Gastrocnemius medialis (tissue), 4 donors: ENCODE data around the gene TRMT44. TPM values are rescaled to one million over a fixed set of nuclear protein-coding genes. Genes with fewer than 3 reads are reported as not detected.

ENCODE experiments used
- ATAC-seq, 2 donors: fragments of 150-250 bp; one replicate each; pipeline ENCODE4 v1.9.1; 2016
- DNase-seq, 2 donors: peaks; one replicate each; pipeline ENCODE4 v3.0.0-alpha.2; 2019
- H3K27ac ChIP-seq, 4 donors: fragments of 200-600 bp; sonication (generic); 1 replicate in 1 of 4; 2 replicates in 3 of 4; pipeline ENCODE4 v1.5.1; 2016 to 2018; ENCODE audit warnings: mild to moderate bottlenecking in 2 of 4, moderate library complexity in 1 of 4
- H3K27me3 ChIP-seq, 3 donors: fragments of 200-600 bp; sonication (generic) in 2 of 3; 1 replicate in 1 of 3; 2 replicates in 2 of 3; pipeline versions ENCODE4 v1.5.1 to v1.6.0; 2016 to 2019; ENCODE audit warnings: mild to moderate bottlenecking in 1 of 3, moderate library complexity in 1 of 3
- H3K36me3 ChIP-seq, 2 donors: fragments of 200-600 bp; sonication (generic) in 1 of 2; one replicate each; pipeline ENCODE4 v1.5.1; 2017 to 2018
- H3K4me1 ChIP-seq, 2 donors: fragments of 200-600 bp; sonication (generic) in 1 of 2; one replicate each; pipeline ENCODE4 v1.5.1; 2016 to 2017; ENCODE audit warnings: mild to moderate bottlenecking in 2 of 2
- H3K4me3 ChIP-seq, 4 donors: fragments of 200-600 bp; sonication (generic) in 3 of 4; 1 replicate in 1 of 4; 2 replicates in 3 of 4; pipeline ENCODE4 v1.5.1; 2016 to 2019; ENCODE audit warnings: mild to moderate bottlenecking in 2 of 4
- H3K9me3 ChIP-seq, 3 donors: fragments of 200-600 bp; sonication (generic) in 2 of 3; 1 replicate in 1 of 3; 2 replicates in 2 of 3; pipeline ENCODE4 v1.5.1; 2016 to 2019
- POLR2A ChIP-seq, 2 donors: fragments of 450-650 bp; IDR thresholded peaks; one replicate each; pipeline ENCODE4 v1.6.1; 2017; ENCODE audit warnings: antibody characterized with exemption in 2 of 2, mild to moderate bottlenecking in 2 of 2, moderate library complexity in 2 of 2
- in situ Hi-C, 4 donors: fragments of 200-750 bp; cut with MboI; loops; one replicate each; pipeline versions ENCODE4 v1.15.0 to v1.8.0; 2017; ENCODE audit warnings: low sequenced_read_pairs in 4 of 4
- intact Hi-C: fragments of 100-400 bp; cut with DNase I; formaldehyde crosslinking; loops from one replicate; pipeline ENCODE4 v1.15.1; 2023; ENCODE audit warnings: low total_unique reads
- total RNA-seq, 4 donors: library from RNA; depleted of rRNA; stranded (reverse); fragments of >200 nt; gene quantifications; one replicate each; pipeline versions ENCODE4 v1.1.0 to v1.2.3, GENCODE V29; 2016
- TF ChIP-seq, protein P1 (sequence below), 5 experiments: fragments of 450-650 bp in 3 of 5; fragments of 200-600 bp in 2 of 5; sonication (generic) in 2 of 5; IDR thresholded peaks in 4 of 5; conservative IDR thresholded peaks in 1 of 5; 1 replicate in 4 of 5; 2 replicates in 1 of 5; pipeline ENCODE4 v1.5.1; 2016 to 2019; ENCODE audit warnings: antibody characterized with exemption in 5 of 5, mild to moderate bottlenecking in 3 of 5, moderate library complexity in 3 of 5

TRMT44 gene
- total RNA-seq, 4 donors from 2014 or later, result 7.5 to 16.4 (median 10.2) TPM

DNA sequence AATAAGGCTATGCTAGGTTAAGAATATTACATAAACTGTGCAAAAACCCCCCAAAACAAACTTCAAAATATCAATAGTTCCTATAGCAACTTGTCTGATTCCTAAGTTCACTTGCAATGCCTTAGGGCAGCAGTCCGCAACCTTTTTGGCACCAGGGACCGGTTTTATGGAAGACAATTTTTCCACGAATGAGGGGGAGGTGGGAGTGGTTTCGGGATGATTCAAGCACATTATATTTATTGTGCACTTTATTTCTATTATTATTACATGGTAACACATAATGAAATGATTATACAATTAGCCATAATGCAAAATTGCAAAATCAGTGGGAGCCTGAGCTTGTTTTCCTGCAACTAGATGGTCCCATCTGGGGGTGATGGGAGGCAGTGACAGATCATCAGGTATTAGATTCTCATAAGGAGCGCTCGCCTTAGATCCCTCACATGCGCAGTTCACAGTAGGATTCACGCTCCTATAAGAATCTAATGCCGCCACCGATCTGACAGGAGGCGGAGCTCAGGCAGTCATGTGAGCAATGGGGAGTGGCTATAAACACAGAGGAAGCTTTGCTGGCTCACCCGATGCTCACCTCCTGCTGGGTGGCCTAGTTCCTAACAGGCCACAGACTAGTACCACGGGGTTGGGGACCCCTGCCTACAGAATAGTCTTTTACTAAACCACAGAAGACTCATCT lies 39.8 kb upstream of the TRMT44 start:
- intact Hi-C loops, result no loop called here
- TF ChIP-seq POLR2A (IDR thresholded peaks at IDR 0.05), result no peak
- TF ChIP-seq, protein P1, sequence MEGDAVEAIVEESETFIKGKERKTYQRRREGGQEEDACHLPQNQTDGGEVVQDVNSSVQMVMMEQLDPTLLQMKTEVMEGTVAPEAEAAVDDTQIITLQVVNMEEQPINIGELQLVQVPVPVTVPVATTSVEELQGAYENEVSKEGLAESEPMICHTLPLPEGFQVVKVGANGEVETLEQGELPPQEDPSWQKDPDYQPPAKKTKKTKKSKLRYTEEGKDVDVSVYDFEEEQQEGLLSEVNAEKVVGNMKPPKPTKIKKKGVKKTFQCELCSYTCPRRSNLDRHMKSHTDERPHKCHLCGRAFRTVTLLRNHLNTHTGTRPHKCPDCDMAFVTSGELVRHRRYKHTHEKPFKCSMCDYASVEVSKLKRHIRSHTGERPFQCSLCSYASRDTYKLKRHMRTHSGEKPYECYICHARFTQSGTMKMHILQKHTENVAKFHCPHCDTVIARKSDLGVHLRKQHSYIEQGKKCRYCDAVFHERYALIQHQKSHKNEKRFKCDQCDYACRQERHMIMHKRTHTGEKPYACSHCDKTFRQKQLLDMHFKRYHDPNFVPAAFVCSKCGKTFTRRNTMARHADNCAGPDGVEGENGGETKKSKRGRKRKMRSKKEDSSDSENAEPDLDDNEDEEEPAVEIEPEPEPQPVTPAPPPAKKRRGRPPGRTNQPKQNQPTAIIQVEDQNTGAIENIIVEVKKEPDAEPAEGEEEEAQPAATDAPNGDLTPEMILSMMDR (IDR thresholded peaks at IDR 0.05 in 4 of 5, conservative IDR thresholded peaks at IDR 0.05 in 1 of 5), result no peak
- no peak overlapping the region for H3K27ac ChIP-seq

DNA sequence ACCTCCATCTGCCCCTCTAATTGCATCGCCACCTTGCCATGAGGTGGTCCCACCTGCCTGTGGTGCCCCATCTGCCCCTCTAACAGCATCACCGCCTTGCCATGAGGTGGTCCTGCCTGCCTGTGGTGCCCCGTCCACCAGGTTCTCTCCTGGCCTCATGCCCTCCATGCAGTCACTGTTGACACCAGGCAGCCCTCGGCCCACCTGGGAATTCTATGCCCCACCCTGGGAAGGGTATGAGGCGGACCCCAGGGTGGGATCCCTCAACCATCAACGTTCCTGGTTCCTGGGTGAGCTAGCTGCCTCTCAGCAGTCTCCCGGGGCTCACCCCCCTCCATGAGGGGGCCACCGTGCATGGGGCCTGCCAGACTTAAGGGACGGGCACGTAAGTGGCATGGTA lies 38.9 kb upstream of the TRMT44 start:
- TF ChIP-seq POLR2A (IDR thresholded peaks at IDR 0.05), result no peak
- TF ChIP-seq, protein P1 (IDR thresholded peaks at IDR 0.05 in 4 of 5, conservative IDR thresholded peaks at IDR 0.05 in 1 of 5), result no peak
- intact Hi-C loops, result loop anchor here (2.0 kb wide), 1 partner anchor 135 kb away; no protein-coding TSS in a partner anchor

More for the DNA sequence above, 39.8 kb upstream of the TRMT44 start:
- H3K4me1 ChIP-seq, result peaks cover 11 to 15% of the 10 kb centered on the region in 2 donors
- no peaks in the 10 kb centered on the region for H3K27me3 ChIP-seq
- peaks cover 0 to 31% of the 10 kb centered on the region in 2 donors for H3K36me3 ChIP-seq
- DNase-seq (no peak), ATAC-seq (no peak)
- in situ Hi-C loops, result loop anchor here (5.0 to 10.0 kb wide), 2 partner anchors 86 to 158 kb away; no protein-coding TSS in a partner anchor
- no peak overlapping the region for H3K4me3 ChIP-seq
- no peaks in the 10 kb centered on the region for H3K9me3 ChIP-seq

DNA sequence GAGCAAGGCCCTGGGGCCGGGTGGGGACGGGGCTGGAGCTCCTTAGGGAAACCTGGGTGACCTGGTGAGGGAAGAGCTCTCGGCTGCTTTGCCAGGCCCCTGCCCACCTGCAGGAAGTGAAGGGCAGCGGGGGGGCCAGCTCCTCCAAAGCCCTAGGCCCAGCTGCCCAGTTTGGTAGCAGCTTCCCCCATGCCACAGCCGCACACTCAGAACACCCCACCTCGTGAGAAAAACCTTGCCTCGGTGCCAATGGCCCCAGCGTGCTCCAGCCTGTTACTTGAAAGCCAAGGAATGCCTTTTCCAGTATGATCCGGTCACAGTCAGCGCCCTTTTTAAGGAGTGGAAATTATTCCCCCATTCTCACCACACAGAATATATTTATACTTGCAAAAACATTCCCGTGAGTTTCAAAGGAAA lies 38.4 kb upstream of the TRMT44 start:
- ATAC-seq, result peak in 1 of 2 donors; percentile 7
- Histone ChIP-seq H3K9me3 (no peaks in the 10 kb centered on the region), H3K27ac (peak overlapping the region; percentile 35 to 68 (median 60)), H3K36me3 (peaks cover 0 to 37% of the 10 kb centered on the region in 2 donors), H3K27me3 (no peaks in the 10 kb centered on the region), H3K4me3 (no peak overlapping the region), H3K4me1 (peaks cover 11 to 15% of the 10 kb centered on the region in 2 donors)
- intact Hi-C loops, result loop anchor here (2.0 kb wide), 1 partner anchor 135 kb away; no protein-coding TSS in a partner anchor
- no peak for DNase-seq
- in situ Hi-C loops, result loop anchor here (5.0 to 10.0 kb wide), 2 partner anchors 87 to 160 kb away; no protein-coding TSS in a partner anchor
- TF ChIP-seq, protein P1 (IDR thresholded peaks at IDR 0.05 in 4 of 5, conservative IDR thresholded peaks at IDR 0.05 in 1 of 5), result no peak
- no peak for TF ChIP-seq POLR2A (IDR thresholded peaks at IDR 0.05)

More for the DNA sequence above, 38.9 kb upstream of the TRMT44 start:
- no peak for DNase-seq
- in situ Hi-C loops, result loop anchor here (5.0 to 10.0 kb wide), 2 partner anchors 87 to 159 kb away; no protein-coding TSS in a partner anchor
- H3K27me3 ChIP-seq, result no peaks in the 10 kb centered on the region
- peaks cover 11 to 15% of the 10 kb centered on the region in 2 donors for H3K4me1 ChIP-seq
- no peak for ATAC-seq
- H3K9me3 ChIP-seq, result no peaks in the 10 kb centered on the region
- H3K27ac ChIP-seq, result peak overlapping the region; percentile 35 to 68 (median 60)
- H3K4me3 ChIP-seq, result no peak overlapping the region
- H3K36me3 ChIP-seq, result peaks cover 0 to 37% of the 10 kb centered on the region in 2 donors

DNA sequence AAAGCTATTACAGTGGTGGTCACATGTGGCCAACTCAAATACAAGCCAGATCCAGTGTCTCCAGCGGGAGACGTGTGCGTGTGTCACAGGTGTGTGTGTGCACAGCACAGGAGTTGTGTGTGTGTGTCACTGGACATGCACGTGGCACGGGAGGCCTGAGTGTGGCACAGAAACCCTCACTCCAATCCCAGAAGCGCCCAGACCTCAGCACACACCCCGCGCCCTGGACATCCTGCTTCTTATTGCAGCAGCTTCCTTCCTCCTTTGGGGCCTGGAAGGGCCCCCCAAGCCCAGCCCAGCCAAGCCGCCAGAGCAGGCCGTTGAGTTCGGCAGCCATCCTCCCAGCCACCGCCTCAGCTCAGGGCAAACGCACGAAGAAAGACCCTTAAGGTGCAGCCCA lies 37.9 kb upstream of the TRMT44 start:
- ATAC-seq (peak in 1 of 2 donors; percentile 17), DNase-seq (no peak)
- Histone ChIP-seq H3K27me3 (no peaks in the 10 kb centered on the region), H3K27ac (peak overlapping the region; percentile 35 to 68 (median 60)), H3K4me3 (no peak overlapping the region), H3K36me3 (peaks cover 0 to 37% of the 10 kb centered on the region in 2 donors), H3K9me3 (no peaks in the 10 kb centered on the region), H3K4me1 (peaks cover 11 to 15% of the 10 kb centered on the region in 2 donors)
- intact Hi-C loops, result loop anchor here (1.0 to 2.0 kb wide), 3 partner anchors 127 to 160 kb away; no protein-coding TSS in a partner anchor
- TF ChIP-seq, protein P1 (IDR thresholded peaks at IDR 0.05 in 4 of 5, conservative IDR thresholded peaks at IDR 0.05 in 1 of 5), result no peak
- no peak for TF ChIP-seq POLR2A (IDR thresholded peaks at IDR 0.05)
- in situ Hi-C loops, result loop anchor here (5.0 to 10.0 kb wide), 2 partner anchors 88 to 160 kb away; no protein-coding TSS in a partner anchor
